NCI-H446 treated with DMSO at 0.1 percent for 48 hours (cell line): ENCODE data around the gene NHLRC4.

Source experiments
- DNase-seq: peaks from one replicate; lab custom pipeline; 2025; lab: John Stamatoyannopoulos, UW

Gene NHLRC4

DNA sequence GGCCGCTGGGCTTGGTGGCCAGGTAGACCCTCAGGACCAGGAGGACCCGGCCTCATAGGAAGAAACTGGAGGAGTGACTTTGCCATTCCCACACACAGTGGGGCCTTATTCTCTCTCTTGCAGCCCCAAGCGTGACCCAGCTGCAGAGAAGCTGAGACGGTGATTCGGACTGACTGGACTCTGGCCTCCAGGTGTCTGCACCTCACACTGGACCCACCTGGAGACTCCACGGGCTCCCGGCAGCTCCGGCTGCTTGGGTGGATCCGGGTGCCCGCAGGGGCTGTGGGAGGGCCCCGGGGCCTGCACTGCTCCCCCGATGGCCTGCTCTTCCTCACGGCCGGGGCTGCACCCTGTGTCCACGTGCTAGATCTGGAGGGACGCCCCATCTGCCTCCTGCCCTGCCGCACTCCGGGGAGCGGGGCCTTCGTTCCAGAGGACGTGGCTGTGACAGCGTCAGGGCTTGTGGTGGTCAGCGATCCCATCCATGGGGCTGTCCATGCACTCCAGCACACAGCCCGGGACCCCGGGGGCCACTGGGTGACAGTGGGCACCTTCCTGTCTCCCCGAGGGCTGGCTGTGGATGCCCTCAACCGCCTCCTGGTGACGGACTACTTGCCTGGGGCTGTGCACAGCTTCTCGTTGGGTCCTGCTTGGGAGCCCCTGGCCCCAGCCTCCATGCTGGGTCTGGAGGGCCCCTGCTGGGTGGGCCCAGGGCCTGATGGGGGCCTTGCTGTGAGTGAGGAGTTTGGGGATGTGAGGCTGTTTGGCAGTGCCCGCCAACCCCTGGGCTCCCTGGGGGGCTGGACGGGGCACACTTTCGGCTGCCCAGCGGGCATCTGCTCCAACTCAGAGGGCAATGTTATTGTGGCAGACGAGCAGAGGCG, 810 bp downstream of the NHLRC4 start:
- no peak for DNase-seq

DNA sequence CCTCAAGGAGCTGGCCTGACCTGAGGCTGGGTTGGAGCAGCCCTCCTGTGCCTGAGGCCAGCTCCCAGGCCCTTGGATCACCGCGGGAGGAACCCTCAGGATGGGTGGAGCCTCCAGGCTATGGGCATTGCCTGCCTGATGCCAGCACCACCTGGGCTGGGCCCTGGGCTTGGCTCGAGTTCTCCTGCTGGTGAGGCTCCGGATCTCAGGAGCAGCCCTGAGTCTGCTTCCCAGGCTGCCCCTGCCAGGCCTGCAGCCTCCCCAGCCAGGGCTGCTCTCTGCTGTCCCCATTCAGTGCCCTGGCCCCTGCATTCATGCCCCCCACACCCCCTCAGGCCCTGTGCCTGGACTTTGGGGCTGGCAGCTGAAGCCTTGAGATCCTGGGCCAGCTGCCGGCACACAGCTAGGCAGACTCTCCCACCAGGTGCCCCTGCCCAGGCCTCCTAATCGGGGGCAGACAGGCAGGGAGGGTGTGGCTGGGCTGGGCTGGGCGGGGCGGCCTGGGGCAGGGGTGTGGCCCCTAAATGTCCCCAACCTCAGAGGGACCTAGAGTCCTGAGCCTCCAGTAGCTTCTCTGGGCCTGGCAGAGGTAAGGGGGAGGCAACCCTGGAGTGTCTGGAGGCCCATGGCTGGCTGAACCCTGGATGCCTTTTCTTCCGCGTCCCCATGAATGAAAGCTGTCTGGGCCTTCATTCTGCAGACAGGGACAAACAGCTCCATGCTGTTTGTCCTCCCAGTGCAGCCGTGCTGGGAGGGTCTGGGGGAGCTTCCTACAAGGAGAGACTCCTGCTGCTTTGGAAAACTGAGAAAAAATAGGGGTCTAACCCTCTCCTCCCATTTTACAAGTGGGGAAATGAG, 1.8 kb downstream of the NHLRC4 start:
- DNase-seq: no peak

DNA sequence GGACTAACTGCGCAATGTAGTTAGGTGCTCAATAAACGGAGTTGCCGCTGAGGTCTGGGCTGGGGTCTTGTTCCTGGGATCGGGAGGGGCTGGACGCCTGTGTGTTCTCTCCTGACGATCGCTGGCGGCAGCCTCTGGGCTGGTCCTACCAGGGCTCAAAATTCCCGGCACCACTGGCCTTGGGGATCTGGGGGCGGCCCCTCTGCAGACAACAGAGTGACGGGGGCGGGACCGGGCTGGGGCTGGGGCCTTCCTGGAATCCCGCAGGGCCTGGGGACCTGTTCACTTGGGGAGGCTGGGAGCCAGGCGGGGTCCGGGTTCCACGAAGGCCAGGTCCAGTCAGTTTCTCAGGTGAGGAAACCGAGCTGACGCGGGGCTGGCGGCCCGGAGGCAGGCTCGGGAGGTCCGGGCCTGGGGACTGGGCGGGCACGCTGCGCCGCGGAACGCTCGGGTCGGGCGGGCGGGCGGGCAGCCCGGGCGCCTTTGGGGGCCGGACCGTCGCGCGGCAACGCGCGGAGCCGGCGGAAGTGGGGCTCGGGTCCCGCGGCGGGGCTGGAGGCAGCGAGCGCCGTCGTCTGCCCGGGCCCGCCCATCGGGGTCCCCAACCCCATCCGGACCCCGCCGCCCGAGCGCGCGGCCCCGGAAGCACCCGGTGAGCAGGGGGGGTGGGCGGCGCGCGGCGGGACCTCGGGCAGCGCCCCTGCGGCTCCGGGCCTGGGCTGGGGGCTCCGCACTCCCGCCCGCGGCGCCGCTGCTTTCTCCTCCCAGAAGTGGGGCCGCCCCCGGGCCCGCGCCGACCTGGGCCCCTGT, 2.8 kb downstream of the NHLRC4 start, which contains the start of gene PIGQ:
TSS of gene PIGQ (plus strand) at position 524 of the 810 bp plus-strand sequence. CDS start 4,107 bp downstream, outside the sequence.
- DNase-seq: no peak

DNA sequence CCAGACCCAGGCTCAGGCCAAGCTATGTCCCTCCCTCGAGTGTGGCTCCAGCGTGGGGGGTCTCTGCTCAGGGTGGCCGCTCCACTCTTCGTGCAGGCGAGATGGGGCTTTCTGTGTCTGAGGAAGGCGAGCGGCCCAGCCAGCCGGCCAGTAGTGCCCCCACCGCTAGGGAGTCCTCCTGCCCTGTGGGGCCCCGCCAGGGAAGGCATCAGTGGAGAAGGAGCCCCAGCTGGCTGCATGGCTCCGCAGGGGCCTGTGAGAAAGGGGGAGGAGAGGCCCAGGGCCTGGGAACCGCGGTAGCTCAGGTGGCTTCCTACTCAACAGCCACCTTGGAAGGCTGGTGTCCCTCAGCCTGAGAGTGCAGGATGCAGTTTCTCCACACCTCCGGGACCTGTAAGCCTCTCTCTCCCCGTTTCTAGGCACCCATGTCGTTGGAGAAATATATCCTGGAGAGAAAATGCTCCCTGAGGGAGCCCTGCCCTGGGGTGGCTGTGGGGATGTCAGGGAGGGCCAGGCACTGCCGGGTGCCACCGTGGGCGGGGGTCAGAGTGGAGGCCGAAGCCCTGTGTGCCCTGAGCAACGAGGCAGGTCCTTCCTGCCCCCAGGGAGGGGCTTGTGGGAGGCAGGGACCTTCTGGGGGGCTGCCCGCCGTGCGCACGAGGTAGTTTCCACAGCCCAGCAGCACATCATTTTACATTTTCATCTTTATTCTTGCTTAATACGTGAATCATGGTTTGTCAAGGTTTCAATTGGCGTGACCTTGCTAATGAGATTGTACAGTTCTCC, 6.3 kb downstream of the NHLRC4 start:
- no peak for DNase-seq

DNA sequence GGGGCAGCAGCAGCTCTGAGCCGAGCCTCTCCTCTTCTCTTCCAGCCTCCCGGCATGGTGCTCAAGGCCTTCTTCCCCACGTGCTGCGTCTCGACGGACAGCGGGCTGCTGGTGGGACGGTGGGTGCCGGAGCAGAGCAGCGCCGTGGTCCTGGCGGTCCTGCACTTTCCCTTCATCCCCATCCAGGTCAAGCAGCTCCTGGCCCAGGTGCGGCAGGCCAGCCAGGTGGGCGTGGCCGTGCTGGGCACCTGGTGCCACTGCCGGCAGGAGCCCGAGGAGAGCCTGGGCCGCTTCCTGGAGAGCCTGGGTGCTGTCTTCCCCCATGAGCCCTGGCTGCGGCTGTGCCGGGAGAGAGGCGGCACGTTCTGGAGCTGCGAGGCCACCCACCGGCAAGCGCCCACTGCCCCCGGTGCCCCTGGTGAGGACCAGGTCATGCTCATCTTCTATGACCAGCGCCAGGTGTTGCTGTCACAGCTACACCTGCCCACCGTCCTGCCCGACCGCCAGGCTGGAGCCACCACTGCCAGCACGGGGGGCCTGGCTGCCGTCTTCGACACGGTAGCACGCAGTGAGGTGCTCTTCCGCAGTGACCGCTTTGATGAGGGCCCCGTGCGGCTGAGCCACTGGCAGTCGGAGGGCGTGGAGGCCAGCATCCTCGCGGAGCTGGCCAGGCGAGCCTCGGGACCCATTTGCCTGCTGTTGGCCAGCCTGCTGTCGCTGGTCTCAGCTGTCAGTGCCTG, 7.4 kb downstream of the NHLRC4 start:
- no peak for DNase-seq

DNA sequence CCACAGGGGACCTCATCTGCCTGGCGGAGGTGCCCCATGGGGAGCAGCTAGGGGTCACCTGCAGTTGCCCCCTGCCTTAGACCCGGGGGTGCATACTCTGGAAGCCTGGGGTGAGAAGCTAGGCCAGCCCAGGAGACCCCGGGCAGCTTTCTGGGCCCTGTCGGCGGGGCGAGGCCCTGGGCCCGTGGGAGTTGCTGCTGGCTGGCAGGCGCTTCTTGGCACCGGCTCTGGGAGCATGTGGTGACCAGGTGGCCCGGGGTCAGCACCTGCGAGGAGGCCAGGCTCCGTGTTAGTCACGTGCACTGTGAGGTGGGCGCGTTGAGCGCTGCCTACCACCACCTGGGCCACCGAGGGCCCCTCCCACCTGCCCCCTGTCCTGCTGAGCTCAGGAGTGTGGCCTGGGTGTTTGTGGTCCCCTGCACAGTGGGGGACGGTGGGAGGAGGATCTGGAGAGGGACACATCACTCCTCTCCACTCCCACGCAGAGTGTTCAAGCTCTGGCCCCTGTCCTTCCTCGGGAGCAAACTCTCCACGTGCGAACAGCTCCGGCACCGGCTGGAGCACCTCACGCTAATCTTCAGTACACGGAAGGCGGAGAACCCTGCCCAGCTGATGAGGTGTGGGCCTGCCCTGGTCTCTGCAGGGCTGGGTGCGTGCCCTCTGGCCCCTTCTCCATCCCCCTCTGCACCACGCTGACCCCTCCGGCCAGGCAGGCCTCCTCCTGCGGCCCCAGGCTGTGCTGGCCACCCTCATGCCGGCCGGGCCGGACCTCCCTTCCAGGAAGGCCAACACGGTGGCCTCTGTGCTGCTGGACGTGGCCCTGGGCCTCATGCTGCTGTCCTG, 8.8 kb downstream of the NHLRC4 start:
- no peak for DNase-seq

DNA sequence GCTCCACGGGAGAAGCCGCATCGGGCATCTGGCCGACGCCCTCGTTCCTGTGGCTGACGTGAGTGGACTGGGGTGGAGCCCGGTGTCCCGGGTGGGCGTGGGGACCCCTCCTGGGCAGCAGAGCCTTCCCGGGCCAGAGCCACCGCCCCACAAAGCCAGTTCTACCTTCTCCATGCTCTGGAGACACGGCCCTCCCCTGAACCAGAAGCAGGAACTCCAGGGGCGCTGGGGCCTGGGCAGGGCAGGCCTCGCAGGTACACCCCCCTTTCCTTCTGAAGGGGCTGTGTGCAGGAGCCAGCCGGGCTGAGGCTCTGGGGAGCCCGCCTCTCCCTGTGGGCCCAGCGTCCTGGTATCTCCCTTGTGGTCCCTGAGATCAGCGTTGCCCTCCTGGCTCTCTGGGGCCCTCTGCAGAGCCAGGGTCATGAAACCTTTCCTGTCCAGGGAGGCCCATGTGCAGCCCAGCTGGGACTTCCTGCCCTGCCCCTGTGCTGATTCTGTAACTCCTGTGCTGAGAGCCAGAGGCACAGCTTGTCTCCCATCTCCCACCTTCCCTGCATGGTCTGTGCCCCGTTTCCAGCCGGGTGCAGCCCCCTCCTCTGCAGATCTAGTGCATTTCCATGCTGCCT, 9.5 kb downstream of the NHLRC4 start:
- DNase-seq: no peak

DNA sequence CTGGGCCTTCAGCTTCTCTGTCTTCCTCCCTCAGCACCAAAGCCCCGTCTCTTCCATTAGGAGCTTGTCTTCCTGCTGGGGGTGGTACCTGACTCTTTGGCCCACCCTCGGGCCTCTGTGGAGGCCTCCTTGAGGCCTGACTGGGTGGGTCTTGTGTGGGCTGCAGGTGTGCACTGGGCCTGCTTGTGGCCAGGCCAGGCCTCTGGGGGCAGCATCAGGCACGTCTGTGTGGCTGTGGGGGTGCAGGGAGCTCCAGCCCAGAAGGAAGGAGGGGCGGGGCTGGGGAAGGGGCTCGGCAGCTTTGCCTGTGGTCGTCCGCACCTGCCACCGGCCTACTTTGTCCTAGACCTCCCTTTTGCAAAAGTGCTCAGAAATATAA, 10.0 kb downstream of the NHLRC4 start:
- no peak for DNase-seq

DNA sequence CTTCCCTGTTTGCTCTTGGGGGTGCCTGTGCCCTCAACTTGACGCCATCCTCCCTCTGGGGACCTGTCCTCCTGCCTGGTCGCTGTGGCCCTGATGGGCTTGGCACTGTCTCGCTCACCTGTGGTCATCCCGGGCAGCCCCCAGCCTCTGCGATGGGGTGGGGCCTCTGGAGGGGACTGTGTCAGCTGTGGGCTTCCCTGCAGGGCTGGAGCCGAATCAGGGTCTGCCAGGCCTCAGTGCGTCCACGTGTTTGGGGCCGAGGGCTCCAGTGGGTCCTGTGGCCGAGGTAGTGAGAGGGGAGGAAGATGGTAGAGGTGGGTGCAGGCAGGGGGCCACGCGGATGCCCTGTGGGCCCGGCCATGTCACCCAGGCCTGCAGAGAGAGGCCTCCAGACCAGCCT, 11.0 kb downstream of the NHLRC4 start:
- no peak for DNase-seq

DNA sequence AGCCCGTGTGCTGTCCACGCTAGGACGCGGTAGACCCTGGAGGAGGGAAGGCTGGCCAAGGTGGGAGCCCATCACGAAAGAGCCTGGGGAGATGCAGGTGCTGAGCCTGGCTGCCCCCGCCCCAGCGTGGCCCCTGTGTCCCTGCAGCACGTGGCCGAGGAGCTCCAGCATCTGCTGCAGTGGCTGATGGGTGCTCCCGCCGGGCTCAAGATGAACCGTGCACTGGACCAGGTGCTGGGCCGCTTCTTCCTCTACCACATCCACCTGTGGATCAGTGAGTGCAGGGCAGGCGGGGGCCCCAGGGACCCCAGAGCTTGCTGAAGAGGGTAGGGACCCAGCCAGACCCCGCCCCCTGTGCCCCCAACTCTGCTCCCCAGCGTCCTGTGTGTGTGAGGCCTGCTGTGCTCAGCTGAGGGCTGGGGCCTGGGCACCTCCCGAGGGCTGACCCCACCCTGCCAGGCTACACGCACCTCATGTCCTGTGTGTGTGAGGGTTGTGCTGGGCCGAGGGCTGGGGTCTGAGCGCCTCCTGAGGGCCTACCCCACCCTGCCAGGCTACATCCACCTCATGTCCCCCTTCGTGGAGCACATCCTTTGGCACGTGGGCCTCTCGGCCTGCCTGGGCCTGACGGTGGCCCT, 11.5 kb downstream of the NHLRC4 start:
- DNase-seq: no peak

DNA sequence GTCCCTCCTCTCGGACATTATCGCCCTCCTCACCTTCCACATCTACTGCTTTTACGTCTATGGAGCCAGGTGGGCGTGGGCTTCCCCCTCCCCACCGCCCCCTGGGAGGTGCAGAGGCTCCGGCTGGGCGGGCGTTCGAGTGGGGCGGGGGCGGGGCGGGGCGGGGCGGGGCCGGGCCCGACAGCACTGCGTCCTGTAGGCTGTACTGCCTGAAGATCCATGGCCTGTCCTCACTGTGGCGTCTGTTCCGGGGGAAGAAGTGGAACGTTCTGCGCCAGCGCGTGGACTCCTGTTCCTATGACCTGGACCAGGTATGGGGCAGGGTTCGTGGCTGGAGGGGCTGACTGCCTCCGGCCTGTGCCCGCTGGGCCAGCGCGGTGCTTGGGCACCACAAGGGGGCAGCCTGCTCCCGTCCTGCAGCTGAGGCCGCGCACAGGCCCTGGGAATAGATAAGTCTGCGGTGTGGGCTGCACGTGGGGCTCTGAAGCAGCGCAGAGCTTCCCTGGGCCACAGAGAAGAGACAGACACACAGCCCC, 12.1 kb downstream of the NHLRC4 start:
- DNase-seq: no peak

DNA sequence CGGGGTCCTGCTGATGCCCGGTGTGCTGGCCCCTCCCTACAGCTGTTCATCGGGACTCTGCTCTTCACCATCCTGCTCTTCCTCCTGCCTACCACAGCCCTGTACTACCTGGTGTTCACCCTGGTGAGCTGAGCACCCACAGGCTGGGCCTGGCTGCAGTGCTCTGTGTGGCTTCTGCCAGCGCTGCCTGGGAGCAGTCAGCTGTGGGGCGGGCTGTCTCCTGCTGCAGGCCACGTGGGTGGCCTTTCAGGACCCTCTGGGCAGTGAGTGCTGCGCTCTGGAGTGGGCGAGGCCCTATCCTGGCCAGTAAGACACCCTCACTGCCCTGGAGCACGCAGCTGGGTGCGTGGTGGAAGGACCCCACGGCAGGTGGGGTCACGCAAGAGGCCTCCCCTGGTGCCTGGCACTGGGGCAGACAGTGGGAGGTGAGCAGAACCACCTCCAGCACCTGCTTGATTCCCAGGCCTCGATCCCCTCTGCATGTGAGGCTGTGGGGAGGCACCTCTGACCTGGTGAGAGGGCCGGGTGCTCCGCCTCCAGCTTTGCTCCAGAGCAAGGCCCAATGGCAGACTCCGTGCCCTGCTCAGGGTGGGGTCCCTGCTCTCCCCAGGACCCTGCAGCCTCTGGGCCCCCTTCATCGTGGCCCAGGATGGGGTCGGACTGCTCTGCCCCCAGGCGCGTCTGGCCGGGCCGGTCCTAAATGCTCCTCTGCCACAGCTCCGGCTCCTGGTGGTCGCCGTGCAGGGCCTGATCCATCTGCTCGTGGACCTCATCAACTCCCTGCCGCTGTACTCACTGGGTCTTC, 13.5 kb downstream of the NHLRC4 start:
- no peak for DNase-seq

DNA sequence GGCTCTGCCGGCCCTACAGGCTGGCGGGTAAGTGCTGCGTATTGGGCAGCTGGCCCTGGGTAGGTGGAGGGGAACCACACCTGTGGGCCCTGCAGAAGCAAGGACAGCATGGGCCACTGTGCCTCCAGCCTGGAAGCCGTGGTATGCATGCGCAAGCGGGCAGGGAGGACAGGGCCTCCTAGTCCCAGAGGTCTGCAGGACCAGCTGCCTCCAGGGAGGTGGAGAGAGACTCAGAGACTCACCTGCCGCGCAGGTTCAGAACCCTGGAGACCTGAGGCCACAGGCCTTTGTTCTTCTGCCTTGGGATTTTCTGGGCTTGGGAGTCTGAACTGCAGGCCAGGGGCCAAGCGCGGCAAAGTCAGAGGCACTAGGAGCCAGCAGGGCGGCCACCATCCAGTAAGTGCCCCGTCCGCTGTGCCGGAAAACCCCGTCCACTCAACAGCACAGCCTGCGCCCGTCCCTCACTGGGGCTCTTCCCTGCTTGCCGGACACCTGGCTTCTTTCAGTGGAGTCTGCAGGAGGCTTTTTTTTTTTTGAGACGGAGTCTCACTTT, 14.2 kb downstream of the NHLRC4 start:
- DNase-seq: no peak

DNA sequence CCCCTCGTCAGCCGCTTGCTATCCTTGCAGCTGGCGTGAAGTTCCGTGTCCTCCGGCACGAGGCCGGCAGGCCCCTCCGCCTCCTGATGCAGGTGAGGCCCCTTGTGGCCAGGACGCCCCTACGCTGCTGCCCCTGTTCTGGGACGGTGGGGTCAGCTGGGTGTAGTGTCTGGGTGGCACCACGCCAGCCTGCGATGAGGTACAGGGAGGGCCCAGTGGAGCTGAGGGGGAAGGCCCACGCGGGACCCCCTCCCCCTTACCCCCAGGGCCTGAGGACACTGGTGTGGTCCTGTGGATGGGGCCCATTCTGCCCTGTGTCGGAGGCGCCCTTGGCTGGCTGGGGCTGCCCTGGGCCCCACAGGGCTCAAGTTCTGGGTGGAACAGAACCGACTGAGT, 15.4 kb downstream of the NHLRC4 start:
- no peak for DNase-seq

DNA sequence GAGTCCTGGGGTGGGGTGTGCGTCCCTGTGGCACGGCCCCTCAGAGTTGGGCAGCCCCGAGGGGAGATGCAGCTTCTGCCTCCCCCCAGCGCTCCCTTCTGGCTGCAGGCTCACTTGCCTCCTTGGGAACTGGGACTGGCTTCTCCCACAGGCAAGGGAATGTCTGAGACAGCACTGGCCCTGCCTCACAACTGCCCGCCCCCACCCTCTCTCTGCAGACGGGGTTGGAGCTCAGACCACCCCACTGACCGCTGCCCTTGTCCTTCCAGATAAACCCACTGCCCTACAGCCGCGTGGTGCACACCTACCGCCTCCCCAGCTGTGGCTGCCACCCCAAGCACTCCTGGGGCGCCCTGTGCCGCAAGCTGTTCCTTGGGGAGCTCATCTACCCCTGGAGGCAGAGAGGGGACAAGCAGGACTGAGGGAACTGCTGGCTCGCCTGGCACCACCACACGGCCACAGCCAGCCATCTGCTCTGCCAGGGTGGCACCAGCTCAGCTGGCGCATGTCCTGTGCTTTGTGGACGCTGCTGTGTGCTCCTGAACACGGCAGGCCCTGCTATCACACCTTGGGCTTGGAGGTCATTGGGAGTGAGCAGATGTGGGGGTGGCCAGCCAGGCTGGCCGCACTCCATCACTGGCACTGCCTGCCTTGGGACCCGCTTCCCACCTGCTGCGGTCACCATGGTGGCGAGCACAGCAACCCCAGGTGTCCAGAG, 16.0 kb downstream of the NHLRC4 start:
- DNase-seq: no peak

DNA sequence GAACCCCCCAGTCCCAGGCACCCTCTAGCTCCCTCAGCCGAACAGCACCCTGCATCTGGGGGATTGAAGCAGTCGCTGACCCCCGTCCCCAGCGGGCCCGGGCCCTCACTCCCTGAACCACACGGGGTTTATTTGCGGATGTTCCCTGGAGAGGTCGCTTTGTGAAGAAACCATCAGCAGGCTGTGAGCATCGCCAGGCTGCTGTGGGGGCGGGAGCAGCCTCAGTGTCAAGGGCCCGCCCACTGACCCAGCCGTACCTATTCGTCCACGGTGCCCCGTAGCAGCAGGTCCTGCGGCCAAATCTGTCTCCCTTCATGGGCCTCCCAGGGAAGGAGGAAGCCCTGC, 16.6 kb downstream of the NHLRC4 start:
- no peak for DNase-seq
